ENCODE measurements around the gene AKAP17A. TPM values are rescaled to one million over a fixed set of nuclear protein-coding genes. Genes with fewer than 3 reads are reported as not detected.
A peak's percentile ranks its signal among the peaks of the same experiment; 100 is the strongest.

AKAP17A gene
- total and polyA plus RNA-seq, 2 donors (not counting 1 experiment from before 2014, with no cell fraction given): 126 to 196 TPM

DNA sequence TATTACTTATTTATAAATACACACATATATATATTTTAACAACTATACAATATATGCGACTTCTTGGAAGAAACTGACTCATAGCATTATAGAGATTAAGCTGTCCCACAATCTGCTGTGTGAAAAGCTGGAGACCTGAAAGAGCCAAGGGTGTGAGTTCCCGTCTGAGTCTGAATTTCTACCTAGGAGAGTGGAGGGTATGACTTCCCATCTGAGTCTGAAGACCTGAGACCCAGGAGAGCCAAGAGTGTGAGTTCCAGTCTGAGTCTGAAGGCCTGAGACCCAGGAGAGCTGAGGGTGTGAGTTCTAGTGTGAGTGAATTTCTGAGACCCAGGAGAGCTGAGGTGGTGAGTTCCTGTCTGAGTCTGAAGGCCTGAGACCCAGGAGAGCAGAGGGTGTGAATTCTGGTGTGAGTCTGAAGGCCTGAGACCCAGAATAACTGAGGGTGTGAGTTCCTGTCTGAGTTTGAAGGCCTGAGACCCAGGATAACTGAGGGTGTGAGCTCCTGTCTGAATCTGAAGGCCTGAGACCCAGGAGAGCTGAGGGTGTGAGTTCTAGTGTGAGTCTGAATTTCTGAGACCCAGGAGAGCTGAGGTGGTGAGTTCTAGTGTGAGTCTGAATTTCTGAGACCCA lies 45.5 kb upstream of the AKAP17A start:
- Histone ChIP-seq H3K36me3 (replicated peaks in 1 of 2; ENCODE audit: control extremely low read depth in 1 of 2, control insufficient read depth in 1 of 2, extremely low read depth in 1 of 2, insufficient read depth in 2 of 2, low read length in 1 of 2) (no peaks in the 10 kb centered on the region), H3K9me3 (ENCODE audit: control extremely low read depth in 1 of 3, control insufficient read depth in 2 of 3, insufficient read depth in 1 of 3, low read length in 2 of 3) (peaks cover 0 to 26% (median 0%) of the 10 kb centered on the region in 3 donors), H3K4me1 (ENCODE audit: control insufficient read depth in 2 of 2, insufficient read depth in 2 of 2, low read length in 2 of 2) (peaks cover 25 to 46% of the 10 kb centered on the region in 2 donors), H3K4me3 (ENCODE audit: control extremely low read depth in 1 of 5, extremely low read depth in 1 of 5, insufficient read depth in 1 of 5, low read depth in 2 of 5, low read length in 4 of 5) (no peak overlapping the region), H3K79me2 (ENCODE audit: control insufficient read depth, insufficient read depth, low read length) (peaks cover 10% of the 10 kb centered on the region), H3K27me3 (replicated peaks in 1 of 4; ENCODE audit: control extremely low read depth in 1 of 4, control insufficient read depth in 3 of 4, insufficient read depth in 4 of 4, low read length in 3 of 4) (no peaks in the 10 kb centered on the region), H4K20me1 (ENCODE audit: control insufficient read depth, insufficient read depth, low read length, poor library complexity, severe bottlenecking) (no peaks in the 10 kb centered on the region), H3K9ac (ENCODE audit: low read length) (no peak overlapping the region), H3K27ac (ENCODE audit: low read length in 2 of 2) (peak overlapping the region; percentile 75 to 80), H2AFZ (ENCODE audit: insufficient read depth, low read depth, low read length, poor library complexity, severe bottlenecking) (peak overlapping the region; percentile 91), H3K4me2 (replicated peaks; ENCODE audit: low read depth, low read length, poor library complexity, severe bottlenecking) (no peak overlapping the region)
- no peak for ATAC-seq (ENCODE audit: low read depth)
- Mint-ChIP-seq H3K27me3 (no peaks in the 10 kb centered on the region), H3K27ac (peak overlapping the region; percentile 98), H3K9me3 (ENCODE audit: insufficient read depth) (no peaks in the 10 kb centered on the region), H3K4me1 (peaks cover 41% of the 10 kb centered on the region), H3K4me3 (peak overlapping the region; percentile 20)
- no peak for TF ChIP-seq CTCF (IDR thresholded peaks at IDR 0.05)
- no peak for TF ChIP-seq EZH2 (IDR thresholded peaks at IDR 0.05; ENCODE audit: borderline replicate concordance, insufficient read depth, low read depth, low read length, poor library complexity, severe bottlenecking)
- intact Hi-C loops (cut with micrococcal nuclease): no loop called here
- WGBS (ENCODE audit: insufficient coverage): 92% methylated on average over 1 of the region's 2 CpGs
- POLR2A ChIA-PET: no interaction called here
- CTCF ChIA-PET: no interaction called here
- DNase-seq: no peak

GRCh38 chrX:1546691-1547251 lies 44.6 kb upstream of the AKAP17A start:
- peak overlapping the region; percentile 91 for H2AFZ ChIP-seq (ENCODE audit: insufficient read depth, low read depth, low read length, poor library complexity, severe bottlenecking)
- H3K9me3 ChIP-seq (ENCODE audit: control extremely low read depth in 1 of 3, control insufficient read depth in 2 of 3, insufficient read depth in 1 of 3, low read length in 2 of 3): peaks cover 0 to 26% (median 0%) of the 10 kb centered on the region in 3 donors
- Mint-ChIP-seq H3K9me3 (ENCODE audit: insufficient read depth) (no peaks in the 10 kb centered on the region), H3K4me1 (peaks cover 50% of the 10 kb centered on the region), H3K27me3 (no peaks in the 10 kb centered on the region), H3K27ac (peak overlapping the region; percentile 98), H3K4me3 (peak overlapping the region; percentile 82)
- no peaks in the 10 kb centered on the region for H4K20me1 ChIP-seq (ENCODE audit: control insufficient read depth, insufficient read depth, low read length, poor library complexity, severe bottlenecking)
- ChIA-PET CTCF (no interaction called here), POLR2A (no interaction called here)
- peak overlapping the region in 3 of 5 experiments; percentile 17 to 30 (median 27) for H3K4me3 ChIP-seq (ENCODE audit: control extremely low read depth in 1 of 5, extremely low read depth in 1 of 5, insufficient read depth in 1 of 5, low read depth in 2 of 5, low read length in 4 of 5)
- H3K36me3 ChIP-seq (replicated peaks in 1 of 2; ENCODE audit: control extremely low read depth in 1 of 2, control insufficient read depth in 1 of 2, extremely low read depth in 1 of 2, insufficient read depth in 2 of 2, low read length in 1 of 2): no peaks in the 10 kb centered on the region
- DNase-seq (peak; percentile 53), ATAC-seq (ENCODE audit: low read depth) (peak; percentile 49)
- TF ChIP-seq CTCF (IDR thresholded peaks at IDR 0.05) (no peak), EZH2 (IDR thresholded peaks at IDR 0.05; ENCODE audit: borderline replicate concordance, insufficient read depth, low read depth, low read length, poor library complexity, severe bottlenecking) (no peak)
- no peaks in the 10 kb centered on the region for H3K27me3 ChIP-seq (replicated peaks in 1 of 4; ENCODE audit: control extremely low read depth in 1 of 4, control insufficient read depth in 3 of 4, insufficient read depth in 4 of 4, low read length in 3 of 4)
- H3K27ac ChIP-seq (ENCODE audit: low read length in 2 of 2): peak overlapping the region; percentile 75 to 80
- intact Hi-C loops (cut with micrococcal nuclease): loop anchor here (1.0 kb wide), 1 partner anchor 9 kb away; the partner anchor contains the start of gene P2RY8
- 7% methylated on average over 18 of the region's 18 CpGs for WGBS (ENCODE audit: insufficient coverage)
- H3K79me2 ChIP-seq (ENCODE audit: control insufficient read depth, insufficient read depth, low read length): peaks cover 5% of the 10 kb centered on the region
- peak overlapping the region; percentile 61 for H3K4me2 ChIP-seq (replicated peaks; ENCODE audit: low read depth, low read length, poor library complexity, severe bottlenecking)
- H3K9ac ChIP-seq (ENCODE audit: low read length): peak overlapping the region; percentile 18
- peaks cover 34 to 54% of the 10 kb centered on the region in 2 donors for H3K4me1 ChIP-seq (ENCODE audit: control insufficient read depth in 2 of 2, insufficient read depth in 2 of 2, low read length in 2 of 2)

Measured in B cell (primary cell).